Activated T-cell treated with anti-CD3 and anti-CD28 coated beads, Interleukin-2, amount 50 U/mL, for 24 hours (primary cell): Measurements from ENCODE around the gene C10orf90.

Source experiments
- DNase-seq: peaks from one replicate; pipeline ENCODE4 v3.0.0-alpha.2; 2020
- H3K27ac Mint-ChIP-seq: 2 replicates; pipeline ENCODE4 v1.8.0; 2020; ENCODE audit warnings: mild to moderate bottlenecking, mixed read lengths
- H3K27me3 Mint-ChIP-seq: 2 replicates; pipeline ENCODE4 v1.8.0; 2020; ENCODE audit warnings: mixed read lengths
- H3K36me3 Mint-ChIP-seq: 2 replicates; pipeline ENCODE4 v1.8.0; 2020; ENCODE audit warnings: low read depth, mixed read lengths
- H3K4me1 Mint-ChIP-seq: 2 replicates; pipeline ENCODE4 v1.8.0; 2020; ENCODE audit warnings: low read depth, mixed read lengths
- H3K4me3 Mint-ChIP-seq: 2 replicates; pipeline ENCODE4 v1.8.0; 2020; ENCODE audit warnings: mild to moderate bottlenecking, moderate library complexity, mixed read lengths
- H3K9me3 Mint-ChIP-seq: 2 replicates; pipeline ENCODE4 v1.8.0; 2020; ENCODE audit warnings: mixed read lengths

Gene C10orf90

GRCh38 chr10:126632705-126633104 lies 37.8 kb downstream of the C10orf90 start:
- H3K36me3 Mint-ChIP-seq: no peaks in the 10 kb centered on the region
- H3K4me1 Mint-ChIP-seq: no peaks in the 10 kb centered on the region
- H3K9me3 Mint-ChIP-seq: no peaks in the 10 kb centered on the region
- H3K4me3 Mint-ChIP-seq: no peak overlapping the region
- H3K27me3 Mint-ChIP-seq: no peaks in the 10 kb centered on the region
- no peak overlapping the region for H3K27ac Mint-ChIP-seq
- DNase-seq: no peak

GRCh38 chr10:126629925-126630624 lies 40.4 kb downstream of the C10orf90 start:
- H3K27me3 Mint-ChIP-seq: no peaks in the 10 kb centered on the region
- DNase-seq: no peak
- no peaks in the 10 kb centered on the region for H3K9me3 Mint-ChIP-seq
- no peak overlapping the region for H3K4me3 Mint-ChIP-seq
- no peaks in the 10 kb centered on the region for H3K36me3 Mint-ChIP-seq
- no peaks in the 10 kb centered on the region for H3K4me1 Mint-ChIP-seq
- no peak overlapping the region for H3K27ac Mint-ChIP-seq

DNA sequence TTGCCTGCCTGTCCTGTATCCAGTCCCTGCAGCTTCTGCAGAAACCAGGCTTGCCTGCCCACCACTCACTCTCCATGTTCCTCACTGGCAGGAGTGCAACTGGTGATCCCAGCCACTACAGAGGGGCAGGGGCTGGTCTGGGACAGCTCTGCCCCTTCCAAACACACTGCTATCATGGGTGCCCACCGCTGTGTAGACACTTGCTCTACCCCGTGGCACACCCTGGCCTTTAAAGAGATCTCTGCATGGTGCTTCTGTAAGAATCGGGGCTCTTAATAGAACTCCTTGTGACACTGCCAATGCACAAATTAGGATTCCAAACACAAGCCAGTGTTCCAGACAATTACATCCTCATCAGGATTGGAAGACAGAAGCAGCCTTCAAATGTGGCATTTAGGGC lies 41.7 kb downstream of the C10orf90 start:
- Mint-ChIP-seq H3K4me3 (no peak overlapping the region), H3K9me3 (no peaks in the 10 kb centered on the region), H3K36me3 (no peaks in the 10 kb centered on the region), H3K27me3 (no peaks in the 10 kb centered on the region), H3K4me1 (no peaks in the 10 kb centered on the region), H3K27ac (no peak overlapping the region)
- no peak for DNase-seq

DNA sequence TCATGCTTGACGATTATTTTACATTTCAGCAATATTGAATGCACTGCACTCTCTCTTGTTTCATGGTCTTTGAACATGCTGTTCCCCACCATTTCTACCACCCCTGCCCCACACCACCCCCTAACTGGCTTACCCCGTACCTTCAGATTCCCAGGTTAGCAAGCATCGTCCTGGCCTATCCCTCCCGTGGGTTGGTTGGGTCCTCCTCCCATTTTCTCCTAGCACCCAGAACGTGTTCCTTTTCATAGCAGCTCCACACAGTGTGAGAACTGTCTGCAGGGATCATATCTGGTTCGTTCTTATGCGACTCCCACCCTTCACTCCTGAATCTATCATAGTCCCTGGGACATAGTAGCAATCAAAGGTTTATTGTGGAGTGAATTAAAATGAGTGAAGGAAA lies 48.6 kb downstream of the C10orf90 start:
- no peaks in the 10 kb centered on the region for H3K36me3 Mint-ChIP-seq
- DNase-seq: no peak
- peaks cover 8% of the 10 kb centered on the region for H3K27me3 Mint-ChIP-seq
- no peak overlapping the region for H3K4me3 Mint-ChIP-seq
- H3K4me1 Mint-ChIP-seq: no peaks in the 10 kb centered on the region
- H3K27ac Mint-ChIP-seq: no peak overlapping the region
- peaks cover 3% of the 10 kb centered on the region for H3K9me3 Mint-ChIP-seq

- H3K36me3 Mint-ChIP-seq: no peaks in the 10 kb centered on the region
- peaks cover 8% of the 10 kb centered on the region for H3K27me3 Mint-ChIP-seq
- no peak for DNase-seq
- peaks cover 6% of the 10 kb centered on the region for H3K9me3 Mint-ChIP-seq
- H3K4me3 Mint-ChIP-seq: no peak overlapping the region
- H3K4me1 Mint-ChIP-seq: no peaks in the 10 kb centered on the region
- no peak overlapping the region for H3K27ac Mint-ChIP-seq
Observed at GRCh38 chr10:126618466-126618865, 52.0 kb downstream of the C10orf90 start.

- no peaks in the 10 kb centered on the region for H3K36me3 Mint-ChIP-seq
- peaks cover 6% of the 10 kb centered on the region for H3K9me3 Mint-ChIP-seq
- H3K4me1 Mint-ChIP-seq: no peaks in the 10 kb centered on the region
- DNase-seq: no peak
- no peak overlapping the region for H3K4me3 Mint-ChIP-seq
- peaks cover 5% of the 10 kb centered on the region for H3K27me3 Mint-ChIP-seq
- no peak overlapping the region for H3K27ac Mint-ChIP-seq
Observed at GRCh38 chr10:126617733-126618132, 52.8 kb downstream of the C10orf90 start.

GRCh38 chr10:126617208-126617607 lies 53.3 kb downstream of the C10orf90 start:
- Mint-ChIP-seq H3K27ac (no peak overlapping the region), H3K4me3 (no peak overlapping the region), H3K27me3 (peaks cover 5% of the 10 kb centered on the region), H3K9me3 (peaks cover 6% of the 10 kb centered on the region), H3K36me3 (no peaks in the 10 kb centered on the region), H3K4me1 (no peaks in the 10 kb centered on the region)
- DNase-seq: no peak

DNA sequence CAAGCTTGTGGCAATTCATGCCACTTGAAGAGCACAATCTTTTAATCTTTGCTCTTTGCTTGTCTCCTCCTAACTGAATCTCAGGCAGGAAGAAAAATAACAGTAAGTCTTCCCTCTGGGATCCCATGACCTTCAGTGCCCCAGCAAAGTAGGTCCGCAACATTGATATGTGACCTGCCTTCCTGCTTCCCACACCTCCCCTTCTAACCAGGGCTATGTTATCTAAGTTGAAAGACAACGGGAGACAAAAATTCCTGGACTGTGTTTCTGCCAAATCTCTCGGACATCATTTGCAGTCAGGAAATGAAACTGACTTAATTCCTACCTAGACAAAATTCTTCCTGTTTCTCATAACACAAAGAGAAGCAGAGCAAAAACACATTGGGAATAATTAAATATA lies 53.8 kb downstream of the C10orf90 start:
- Mint-ChIP-seq H3K4me1 (no peaks in the 10 kb centered on the region), H3K27me3 (peaks cover 1% of the 10 kb centered on the region), H3K9me3 (peaks cover 3% of the 10 kb centered on the region), H3K36me3 (no peaks in the 10 kb centered on the region), H3K27ac (no peak overlapping the region), H3K4me3 (no peak overlapping the region)
- no peak for DNase-seq

GRCh38 chr10:126611303-126611702 lies 59.2 kb downstream of the C10orf90 start:
- Mint-ChIP-seq H3K36me3 (no peaks in the 10 kb centered on the region), H3K4me3 (no peak overlapping the region), H3K27ac (no peak overlapping the region), H3K4me1 (no peaks in the 10 kb centered on the region), H3K9me3 (peaks cover 2% of the 10 kb centered on the region), H3K27me3 (no peaks in the 10 kb centered on the region)
- no peak for DNase-seq

GRCh38 chr10:126609566-126609965 lies 60.9 kb downstream of the C10orf90 start:
- no peak overlapping the region for H3K4me3 Mint-ChIP-seq
- no peak overlapping the region for H3K27ac Mint-ChIP-seq
- H3K36me3 Mint-ChIP-seq: no peaks in the 10 kb centered on the region
- no peaks in the 10 kb centered on the region for H3K4me1 Mint-ChIP-seq
- no peaks in the 10 kb centered on the region for H3K9me3 Mint-ChIP-seq
- no peak for DNase-seq
- H3K27me3 Mint-ChIP-seq: no peaks in the 10 kb centered on the region

DNA sequence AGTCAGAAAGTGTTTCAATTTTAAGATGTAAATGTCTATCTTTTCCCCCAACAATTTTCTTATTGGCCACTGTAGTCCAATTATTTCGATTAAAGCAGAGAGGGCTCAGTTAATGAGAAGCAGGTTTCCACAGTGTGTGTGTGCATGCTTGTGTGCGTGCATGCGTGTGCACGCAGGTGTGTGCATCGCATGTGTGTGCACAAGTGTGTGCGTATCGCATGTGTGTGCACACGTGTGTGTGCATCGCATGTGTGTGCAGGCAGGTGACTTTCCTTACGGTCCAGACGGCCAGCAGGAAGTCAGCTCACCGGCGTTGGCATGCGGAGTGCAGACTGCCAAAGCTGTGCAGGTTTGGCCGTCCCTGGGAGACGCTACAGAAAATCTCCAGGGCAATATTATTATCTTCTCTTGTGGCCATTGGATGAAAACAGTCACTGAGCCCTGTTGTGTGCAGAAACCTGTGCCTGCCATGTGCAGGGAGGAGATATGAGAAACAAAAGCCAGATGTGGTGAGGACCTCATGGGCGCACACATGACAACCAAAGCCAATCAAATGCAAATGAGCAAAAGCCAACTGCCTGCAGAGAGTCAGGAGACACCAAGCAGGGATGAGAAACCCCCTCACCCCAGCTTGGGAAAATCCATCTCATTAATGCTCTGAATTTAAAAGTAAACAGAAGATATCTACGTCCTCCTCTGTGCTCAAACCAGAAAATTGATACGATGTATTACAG lies 70.4 kb downstream of the C10orf90 start:
- no peaks in the 10 kb centered on the region for H3K36me3 Mint-ChIP-seq

DNA sequence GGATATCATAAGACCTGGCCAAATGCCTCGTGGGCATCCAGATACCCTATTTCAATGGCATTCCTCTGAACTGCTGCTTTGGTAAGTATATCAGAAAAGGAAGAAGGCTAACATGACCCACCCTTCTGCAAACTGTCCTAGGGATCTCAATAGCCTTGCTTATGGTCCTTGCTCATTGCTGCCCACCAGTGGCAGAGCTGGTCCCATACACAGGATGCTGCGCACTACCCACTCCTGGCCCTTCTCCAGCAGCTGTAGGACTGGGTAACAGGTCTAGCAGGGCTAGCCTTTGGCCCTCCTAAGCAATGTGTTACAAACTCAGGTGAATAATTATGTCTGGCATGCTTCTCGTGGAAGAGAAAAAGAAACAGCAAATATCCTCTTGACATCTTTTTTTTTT lies 72.5 kb downstream of the C10orf90 start:
- Mint-ChIP-seq H3K4me3 (no peak overlapping the region), H3K27me3 (no peaks in the 10 kb centered on the region), H3K36me3 (no peaks in the 10 kb centered on the region), H3K27ac (no peak overlapping the region), H3K9me3 (no peaks in the 10 kb centered on the region), H3K4me1 (no peaks in the 10 kb centered on the region)
- DNase-seq: no peak

More for the DNA sequence above, 70.4 kb downstream of the C10orf90 start:
- Mint-ChIP-seq H3K27ac (no peak overlapping the region), H3K9me3 (no peaks in the 10 kb centered on the region), H3K27me3 (no peaks in the 10 kb centered on the region), H3K4me3 (no peak overlapping the region), H3K4me1 (no peaks in the 10 kb centered on the region)
- no peak for DNase-seq

GRCh38 chr10:126597211-126597610 lies 73.3 kb downstream of the C10orf90 start:
- no peaks in the 10 kb centered on the region for H3K36me3 Mint-ChIP-seq
- DNase-seq: no peak
- H3K4me1 Mint-ChIP-seq: no peaks in the 10 kb centered on the region
- no peak overlapping the region for H3K4me3 Mint-ChIP-seq
- H3K27ac Mint-ChIP-seq: no peak overlapping the region
- H3K9me3 Mint-ChIP-seq: no peaks in the 10 kb centered on the region
- no peaks in the 10 kb centered on the region for H3K27me3 Mint-ChIP-seq

DNA sequence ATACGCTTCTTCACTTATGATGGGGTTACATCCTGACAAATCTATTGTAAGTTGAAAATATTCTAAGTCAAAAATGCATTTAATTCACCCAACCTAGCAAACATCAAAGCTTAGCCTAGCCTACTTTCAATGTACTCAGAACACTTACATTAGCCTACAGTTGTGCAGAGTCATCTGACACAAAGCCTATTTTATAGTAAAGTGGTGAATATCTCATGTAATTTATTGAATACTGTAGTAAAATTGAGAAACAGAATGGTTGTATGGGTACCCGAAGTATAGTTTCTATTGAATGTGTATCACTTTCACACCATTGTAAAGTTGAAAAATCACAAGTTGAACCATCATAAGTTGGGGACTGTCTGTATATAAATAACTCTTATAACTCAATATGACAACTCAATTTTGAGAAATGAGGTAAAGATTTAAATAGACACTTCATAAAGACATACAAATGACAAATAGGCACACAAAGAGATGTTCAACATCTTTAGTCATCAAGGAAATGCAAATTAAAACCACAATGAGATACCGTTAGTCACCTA lies 73.9 kb downstream of the C10orf90 start:
- no peak overlapping the region for H3K27ac Mint-ChIP-seq
- no peak for DNase-seq
- no peaks in the 10 kb centered on the region for H3K9me3 Mint-ChIP-seq
- H3K4me1 Mint-ChIP-seq: no peaks in the 10 kb centered on the region
- no peaks in the 10 kb centered on the region for H3K36me3 Mint-ChIP-seq
- no peaks in the 10 kb centered on the region for H3K27me3 Mint-ChIP-seq
- H3K4me3 Mint-ChIP-seq: no peak overlapping the region

DNA sequence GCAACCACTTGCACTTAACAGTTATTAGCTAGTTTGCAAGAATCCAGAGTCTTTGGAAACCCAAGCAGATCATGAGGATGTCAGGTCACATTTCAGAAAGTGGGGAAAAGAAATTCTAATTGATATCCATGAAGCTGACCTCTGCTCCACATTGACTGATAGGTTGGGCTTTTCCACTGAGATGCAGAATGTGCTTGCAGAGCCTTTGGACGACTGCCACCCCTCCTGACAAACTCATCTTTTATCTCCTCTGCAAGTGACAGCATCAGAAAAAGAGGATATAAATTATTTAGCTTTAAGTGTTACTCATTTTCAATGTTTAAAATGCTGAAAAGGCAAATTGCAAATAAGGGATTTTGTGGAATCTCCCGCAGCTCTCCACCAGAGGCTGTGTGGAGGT lies 75.3 kb downstream of the C10orf90 start:
- Mint-ChIP-seq H3K36me3 (no peaks in the 10 kb centered on the region), H3K4me1 (no peaks in the 10 kb centered on the region), H3K27me3 (no peaks in the 10 kb centered on the region), H3K27ac (no peak overlapping the region), H3K4me3 (no peak overlapping the region), H3K9me3 (no peaks in the 10 kb centered on the region)
- no peak for DNase-seq
